ENCODE data around the gene MIGA2.

The MIGA2 gene

GRCh38 chr9:129102095-129102525 is 65.7 kb downstream of the MIGA2 start:
- Histone ChIP-seq H3K9ac (ENCODE audit: low read length) (no peak overlapping the region), H2BK5ac (ENCODE audit: low read length) (no peak overlapping the region), H4K5ac (ENCODE audit: low read length) (no peak overlapping the region), H3K36me3 (ENCODE audit: control insufficient read depth, insufficient read depth, low read length) (no peaks in the 10 kb centered on the region), H2AK5ac (ENCODE audit: low read length) (no peak overlapping the region), H3K79me2 (ENCODE audit: control insufficient read depth, insufficient read depth, low read length) (no peaks in the 10 kb centered on the region), H2BK15ac (replicated peaks; ENCODE audit: low read depth) (no peak overlapping the region), H4K8ac (ENCODE audit: low read depth, low read length) (no peak overlapping the region), H3K4me2 (ENCODE audit: low read length) (no peak overlapping the region), H2BK120ac (ENCODE audit: low read depth, low read length) (no peak overlapping the region), H3K4me1 (ENCODE audit: control insufficient read depth, low read depth, low read length) (no peaks in the 10 kb centered on the region), H3K18ac (ENCODE audit: low read length) (no peak overlapping the region), H3K79me1 (ENCODE audit: low read length) (no peaks in the 10 kb centered on the region), H3K56ac (ENCODE audit: low read length) (no peak overlapping the region), H3K23ac (ENCODE audit: low read length) (no peak overlapping the region), H3K4ac (ENCODE audit: low read depth, low read length) (no peak overlapping the region), H3K4me3 (ENCODE audit: low read length) (no peak overlapping the region), H3K27ac (ENCODE audit: low read depth, low read length) (no peak overlapping the region), H3K27me3 (ENCODE audit: insufficient read depth, low read length, poor library complexity) (no peaks in the 10 kb centered on the region)
- no CpG with 5 or more reads among the region's 13 CpGs for WGBS (ENCODE audit: extremely low coverage, insufficient coverage, low lambda C conversion rate)
- DNase-seq: no peak

- no peak overlapping the region for H3K4me2 ChIP-seq (ENCODE audit: low read length)
- no peaks in the 10 kb centered on the region for H3K79me1 ChIP-seq (ENCODE audit: low read length)
- no peak overlapping the region for H3K9ac ChIP-seq (ENCODE audit: low read length)
- H3K4me3 ChIP-seq (ENCODE audit: low read length): no peak overlapping the region
- H3K23ac ChIP-seq (ENCODE audit: low read length): no peak overlapping the region
- H3K27ac ChIP-seq (ENCODE audit: low read depth, low read length): no peak overlapping the region
- H2BK5ac ChIP-seq (ENCODE audit: low read length): no peak overlapping the region
- no peaks in the 10 kb centered on the region for H3K79me2 ChIP-seq (ENCODE audit: control insufficient read depth, insufficient read depth, low read length)
- H3K4me1 ChIP-seq (ENCODE audit: control insufficient read depth, low read depth, low read length): no peaks in the 10 kb centered on the region
- H3K4ac ChIP-seq (ENCODE audit: low read depth, low read length): no peak overlapping the region
- no peaks in the 10 kb centered on the region for H3K36me3 ChIP-seq (ENCODE audit: control insufficient read depth, insufficient read depth, low read length)
- no peak overlapping the region for H2BK15ac ChIP-seq (replicated peaks; ENCODE audit: low read depth)
- no peak overlapping the region for H4K8ac ChIP-seq (ENCODE audit: low read depth, low read length)
- no peak overlapping the region for H3K56ac ChIP-seq (ENCODE audit: low read length)
- no peak overlapping the region for H2BK120ac ChIP-seq (ENCODE audit: low read depth, low read length)
- WGBS (ENCODE audit: extremely low coverage, insufficient coverage, low lambda C conversion rate): no CpG with 5 or more reads among the region's 14 CpGs
- no peak overlapping the region for H2AK5ac ChIP-seq (ENCODE audit: low read length)
- DNase-seq: peak; percentile 82
- H3K18ac ChIP-seq (ENCODE audit: low read length): no peak overlapping the region
- no peak overlapping the region for H4K5ac ChIP-seq (ENCODE audit: low read length)
- H3K27me3 ChIP-seq (ENCODE audit: insufficient read depth, low read length, poor library complexity): no peaks in the 10 kb centered on the region
Measured at GRCh38 chr9:129102791-129103594, 66.6 kb downstream of the MIGA2 start.

DNA sequence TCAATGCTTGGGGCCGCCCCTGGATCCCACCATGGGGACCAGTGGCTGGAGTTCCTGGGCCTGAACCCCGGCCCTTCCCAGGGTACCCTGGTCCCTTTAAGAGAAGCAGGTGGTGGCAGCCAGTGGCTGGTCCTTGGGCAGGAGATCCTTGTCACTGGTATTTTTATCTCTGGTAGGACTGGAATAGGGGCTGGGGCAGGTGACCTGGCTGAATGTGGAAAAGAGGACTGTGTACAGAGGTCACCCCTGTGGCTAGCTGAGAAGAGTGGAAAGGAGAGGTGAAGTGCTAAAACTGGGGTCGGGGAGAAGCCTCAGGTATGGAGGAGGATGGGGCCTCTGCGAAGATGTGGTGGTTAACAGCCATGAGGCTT is 67.2 kb downstream of the MIGA2 start:
- H2BK5ac ChIP-seq (ENCODE audit: low read length): no peak overlapping the region
- no peaks in the 10 kb centered on the region for H3K4me1 ChIP-seq (ENCODE audit: control insufficient read depth, low read depth, low read length)
- H3K9ac ChIP-seq (ENCODE audit: low read length): no peak overlapping the region
- H3K79me1 ChIP-seq (ENCODE audit: low read length): no peaks in the 10 kb centered on the region
- no peak overlapping the region for H2AK5ac ChIP-seq (ENCODE audit: low read length)
- no peak overlapping the region for H3K4me2 ChIP-seq (ENCODE audit: low read length)
- no peak for DNase-seq
- H3K79me2 ChIP-seq (ENCODE audit: control insufficient read depth, insufficient read depth, low read length): no peaks in the 10 kb centered on the region
- H3K36me3 ChIP-seq (ENCODE audit: control insufficient read depth, insufficient read depth, low read length): no peaks in the 10 kb centered on the region
- no peak overlapping the region for H3K4me3 ChIP-seq (ENCODE audit: low read length)
- H3K27me3 ChIP-seq (ENCODE audit: insufficient read depth, low read length, poor library complexity): no peaks in the 10 kb centered on the region
- no peak overlapping the region for H4K5ac ChIP-seq (ENCODE audit: low read length)
- H3K56ac ChIP-seq (ENCODE audit: low read length): no peak overlapping the region
- WGBS (ENCODE audit: extremely low coverage, insufficient coverage, low lambda C conversion rate): no CpG with 5 or more reads among the region's 4 CpGs
- no peak overlapping the region for H3K23ac ChIP-seq (ENCODE audit: low read length)
- H3K27ac ChIP-seq (ENCODE audit: low read depth, low read length): no peak overlapping the region
- no peak overlapping the region for H2BK15ac ChIP-seq (replicated peaks; ENCODE audit: low read depth)
- H3K4ac ChIP-seq (ENCODE audit: low read depth, low read length): no peak overlapping the region
- no peak overlapping the region for H4K8ac ChIP-seq (ENCODE audit: low read depth, low read length)
- H3K18ac ChIP-seq (ENCODE audit: low read length): no peak overlapping the region
- H2BK120ac ChIP-seq (ENCODE audit: low read depth, low read length): no peak overlapping the region

DNA sequence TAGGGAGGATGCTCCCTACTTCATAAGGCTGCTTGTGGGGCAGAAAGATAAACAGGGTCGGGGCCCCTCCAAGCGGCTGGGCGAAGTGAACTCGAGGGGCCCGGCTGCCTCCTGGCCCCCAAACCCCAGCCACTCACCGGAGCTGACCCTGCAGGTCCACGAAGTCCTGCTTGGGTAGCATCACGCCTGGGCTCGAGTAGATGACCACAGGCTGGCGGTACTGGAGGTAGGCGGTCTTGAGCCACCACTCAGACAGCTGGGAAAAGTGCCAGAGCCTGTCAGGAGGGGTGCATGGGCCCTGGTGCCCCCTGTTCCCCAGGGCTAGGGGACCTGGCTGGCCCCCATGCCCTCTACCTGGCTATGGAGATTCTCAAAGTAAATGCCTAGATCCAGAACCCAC is 67.6 kb downstream of the MIGA2 start:
- WGBS (ENCODE audit: extremely low coverage, insufficient coverage, low lambda C conversion rate): no CpG with 5 or more reads among the region's 11 CpGs
- no peak overlapping the region for H4K8ac ChIP-seq (ENCODE audit: low read depth, low read length)
- no peak overlapping the region for H3K4ac ChIP-seq (ENCODE audit: low read depth, low read length)
- no peak overlapping the region for H3K9ac ChIP-seq (ENCODE audit: low read length)
- H3K27ac ChIP-seq (ENCODE audit: low read depth, low read length): no peak overlapping the region
- no peak overlapping the region for H2BK120ac ChIP-seq (ENCODE audit: low read depth, low read length)
- no peaks in the 10 kb centered on the region for H3K27me3 ChIP-seq (ENCODE audit: insufficient read depth, low read length, poor library complexity)
- H3K4me2 ChIP-seq (ENCODE audit: low read length): no peak overlapping the region
- no peaks in the 10 kb centered on the region for H3K4me1 ChIP-seq (ENCODE audit: control insufficient read depth, low read depth, low read length)
- no peak overlapping the region for H2AK5ac ChIP-seq (ENCODE audit: low read length)
- H2BK15ac ChIP-seq (replicated peaks; ENCODE audit: low read depth): no peak overlapping the region
- no peak overlapping the region for H3K23ac ChIP-seq (ENCODE audit: low read length)
- H2BK5ac ChIP-seq (ENCODE audit: low read length): no peak overlapping the region
- H3K4me3 ChIP-seq (ENCODE audit: low read length): no peak overlapping the region
- H3K56ac ChIP-seq (ENCODE audit: low read length): no peak overlapping the region
- no peaks in the 10 kb centered on the region for H3K36me3 ChIP-seq (ENCODE audit: control insufficient read depth, insufficient read depth, low read length)
- DNase-seq: no peak
- H4K5ac ChIP-seq (ENCODE audit: low read length): no peak overlapping the region
- no peaks in the 10 kb centered on the region for H3K79me1 ChIP-seq (ENCODE audit: low read length)
- H3K18ac ChIP-seq (ENCODE audit: low read length): no peak overlapping the region
- no peaks in the 10 kb centered on the region for H3K79me2 ChIP-seq (ENCODE audit: control insufficient read depth, insufficient read depth, low read length)

GRCh38 chr9:129105857-129106694 is 69.7 kb downstream of the MIGA2 start:
- Histone ChIP-seq H3K4me3 (ENCODE audit: low read length) (no peak overlapping the region), H3K27me3 (ENCODE audit: insufficient read depth, low read length, poor library complexity) (no peaks in the 10 kb centered on the region), H2BK5ac (ENCODE audit: low read length) (no peak overlapping the region), H2BK120ac (ENCODE audit: low read depth, low read length) (no peak overlapping the region), H4K5ac (ENCODE audit: low read length) (no peak overlapping the region), H3K79me2 (ENCODE audit: control insufficient read depth, insufficient read depth, low read length) (no peaks in the 10 kb centered on the region), H3K9ac (ENCODE audit: low read length) (no peak overlapping the region), H2BK15ac (replicated peaks; ENCODE audit: low read depth) (no peak overlapping the region), H3K4me1 (ENCODE audit: control insufficient read depth, low read depth, low read length) (no peaks in the 10 kb centered on the region), H3K36me3 (ENCODE audit: control insufficient read depth, insufficient read depth, low read length) (no peaks in the 10 kb centered on the region), H3K27ac (ENCODE audit: low read depth, low read length) (no peak overlapping the region), H3K23ac (ENCODE audit: low read length) (no peak overlapping the region), H3K4ac (ENCODE audit: low read depth, low read length) (no peak overlapping the region), H3K4me2 (ENCODE audit: low read length) (no peak overlapping the region), H3K56ac (ENCODE audit: low read length) (no peak overlapping the region), H4K8ac (ENCODE audit: low read depth, low read length) (no peak overlapping the region), H2AK5ac (ENCODE audit: low read length) (no peak overlapping the region), H3K79me1 (ENCODE audit: low read length) (no peaks in the 10 kb centered on the region), H3K18ac (ENCODE audit: low read length) (no peak overlapping the region)
- WGBS (ENCODE audit: extremely low coverage, insufficient coverage, low lambda C conversion rate): no CpG with 5 or more reads among the region's 17 CpGs
- DNase-seq: no peak

Measured in mesendoderm (in vitro differentiated cells).